22Rv1 (cell line): Measurements from ENCODE around the gene SLC25A36.
"Not testable (repeated sequence)": the region's sequence is repeated elsewhere in the genome, so short reads cannot be mapped to it uniquely, and the experiment has no call there.

Experiments used
- H3K27ac ChIP-seq: fragments of 450-650 bp; 2 replicates; pipeline ENCODE4 v1.5.1; 2017
- CTCF ChIP-seq: fragments of 450-650 bp; IDR thresholded peaks from 2 replicates; pipeline ENCODE4 v1.5.1; 2017; ENCODE audit warnings: mild to moderate bottlenecking
- ZFX ChIP-seq: fragments of 450-650 bp; IDR thresholded peaks from 2 replicates; pipeline ENCODE4 v1.6.1; 2017; ENCODE audit warnings: antibody characterized with exemption, borderline replicate concordance

Gene SLC25A36

DNA sequence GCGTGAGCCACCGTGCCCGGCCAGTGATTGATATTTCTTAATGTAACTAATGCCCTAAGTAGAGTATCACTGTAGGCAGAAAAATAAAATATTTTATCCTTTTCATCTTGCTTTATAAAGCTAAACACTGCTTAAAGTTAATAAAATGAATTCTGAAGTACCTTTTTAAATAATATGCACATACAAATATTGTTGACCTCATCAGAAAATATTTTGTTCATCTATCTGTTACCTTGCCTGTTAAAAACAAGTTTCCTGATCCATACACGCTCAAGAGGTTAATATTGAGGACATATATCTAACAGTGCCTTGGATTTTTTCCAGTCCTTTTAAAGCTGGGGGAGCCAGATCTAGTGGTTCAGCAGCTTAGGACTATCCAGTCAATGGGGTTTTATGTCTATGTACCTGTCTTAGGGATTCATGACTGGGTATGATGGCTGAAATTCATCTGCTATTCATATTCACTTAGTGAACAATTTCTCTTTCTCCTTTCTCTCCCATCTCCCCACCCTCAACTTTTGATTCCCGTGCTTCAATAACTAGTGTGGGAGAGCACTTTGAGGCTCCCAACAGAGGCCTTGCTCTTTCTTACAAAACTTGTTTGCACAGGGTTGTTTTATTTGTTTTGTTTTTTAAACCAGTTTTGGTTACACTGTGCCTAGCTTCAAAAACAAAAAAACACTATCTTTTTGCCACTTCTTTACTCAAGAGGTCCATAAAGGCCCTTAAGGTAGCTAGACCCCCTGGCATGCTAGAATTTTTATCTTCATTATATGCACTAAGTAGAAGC lies 7.0 kb downstream of the SLC25A36 start:
- TF ChIP-seq CTCF, result no peak
- no peak for TF ChIP-seq ZFX
- H3K27ac ChIP-seq, result no peak overlapping the region

- TF ChIP-seq CTCF, result no peak
- TF ChIP-seq ZFX, result no peak
- H3K27ac ChIP-seq, result no peak overlapping the region
These were observed 8.5 kb downstream of the SLC25A36 start for GRCh38 chr3:140950144-140950543.

DNA sequence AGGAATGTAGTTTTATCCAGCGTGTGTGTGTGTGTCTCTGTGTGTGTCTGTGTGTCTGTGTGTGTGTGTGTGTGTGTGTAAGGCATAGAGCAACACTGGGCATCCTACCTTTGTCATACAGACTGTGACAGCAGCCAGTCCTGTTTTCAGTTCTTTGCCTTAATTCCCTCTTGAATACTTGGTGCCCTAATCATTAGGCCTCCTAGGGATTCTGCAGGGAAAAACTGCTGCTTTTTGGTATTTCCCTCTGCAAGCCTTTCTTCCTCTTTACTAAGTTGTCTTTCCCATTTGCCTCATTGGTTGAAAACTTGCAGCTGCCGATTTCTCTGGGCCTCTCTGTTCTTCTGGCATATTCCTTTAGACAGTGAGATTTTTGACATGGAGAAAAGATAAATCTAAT lies 9.2 kb downstream of the SLC25A36 start:
- no peak overlapping the region for H3K27ac ChIP-seq
- TF ChIP-seq CTCF (no peak), ZFX (no peak)

- not testable (repeated sequence) for H3K27ac ChIP-seq
These were observed 10.1 kb downstream of the SLC25A36 start for GRCh38 chr3:140951750-140952149.

DNA sequence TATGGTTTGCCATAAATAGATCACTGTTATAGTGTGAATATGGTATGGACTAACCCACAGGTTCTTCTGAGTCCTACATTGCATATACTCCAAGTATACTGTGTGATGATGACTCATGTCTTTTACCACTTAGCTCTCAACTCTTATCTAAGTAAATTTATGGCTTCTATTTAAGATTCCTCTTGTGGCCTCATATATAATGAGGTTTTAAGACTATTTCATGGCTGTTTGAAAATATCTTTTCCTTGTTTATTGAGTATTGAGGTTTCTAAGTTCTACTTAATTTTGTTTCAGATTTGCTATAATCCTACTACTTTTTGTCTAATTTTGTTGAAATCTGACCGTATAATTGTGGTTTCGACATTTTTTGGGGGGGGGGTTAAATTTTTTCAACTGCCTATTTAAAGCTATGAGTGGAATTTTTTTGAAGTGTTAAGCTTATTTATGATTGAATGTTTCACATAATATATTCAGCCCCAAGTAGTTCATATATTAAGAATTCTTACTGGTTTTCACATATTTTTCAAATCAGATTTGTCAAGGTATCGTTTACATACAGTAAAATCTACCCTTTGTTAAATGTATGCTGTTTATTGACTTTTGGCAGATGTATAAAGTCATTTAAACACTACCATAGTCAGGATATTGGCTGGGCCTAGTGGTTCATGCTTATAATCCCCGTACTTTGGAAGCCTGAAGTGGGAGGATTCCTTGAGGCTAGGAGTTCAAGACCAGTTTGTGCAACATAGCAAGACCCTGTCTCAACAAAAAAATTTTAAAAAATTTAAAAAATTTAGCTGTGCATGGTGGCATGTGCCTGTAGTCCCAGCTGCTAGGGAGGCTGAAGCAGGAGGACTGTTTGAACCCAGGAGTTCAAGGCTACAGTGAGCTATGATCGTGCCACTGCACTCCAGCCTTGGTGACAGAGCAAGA lies 11.7 kb downstream of the SLC25A36 start:
- no peak for TF ChIP-seq CTCF
- TF ChIP-seq ZFX, result no peak
- no peak overlapping the region for H3K27ac ChIP-seq

- no peak for TF ChIP-seq ZFX
- TF ChIP-seq CTCF, result no peak
These were observed 12.9 kb downstream of the SLC25A36 start for GRCh38 chr3:140954576-140954975.

DNA sequence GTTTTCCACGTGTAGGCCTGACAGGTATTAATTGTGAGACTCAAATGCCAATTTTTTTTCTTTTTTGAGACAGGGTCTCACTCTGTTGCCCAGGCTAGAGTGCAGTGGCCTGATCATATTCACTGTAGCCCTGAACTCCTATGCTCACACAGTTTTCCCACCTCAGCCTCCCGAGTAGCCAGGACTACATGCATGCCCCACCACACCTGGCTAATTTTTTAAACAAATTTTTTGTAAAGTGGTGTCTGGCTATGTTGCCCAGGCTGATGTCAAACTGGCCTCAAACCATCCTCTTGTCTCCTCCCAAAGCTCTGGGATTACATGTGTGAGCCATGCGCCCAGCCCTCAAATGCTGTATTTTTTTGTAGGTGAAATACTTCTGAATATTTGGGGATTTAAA lies 14.0 kb downstream of the SLC25A36 start:
- TF ChIP-seq ZFX (no peak), CTCF (no peak)
- 0 out of 2 replicates have a peak overlapping the region, but pooled peaks have one; percentile 70 for H3K27ac ChIP-seq

More at GRCh38 chr3:140954576-140954975, 12.9 kb downstream of the SLC25A36 start:
- H3K27ac ChIP-seq, result peak overlapping the region; percentile 14
